GM12872 (cell line): ENCODE data around the gene HOXB9.

ENCODE experiments used
- TF ChIP-seq, protein P1 (sequence below): IDR thresholded peaks from 3 replicates; pipeline ENCODE4 v1.5.1; 2011; ENCODE audit warnings: low read depth, mild to moderate bottlenecking, low read length, moderate library complexity; ENCODE audit not compliant: insufficient read depth

Gene HOXB9

DNA sequence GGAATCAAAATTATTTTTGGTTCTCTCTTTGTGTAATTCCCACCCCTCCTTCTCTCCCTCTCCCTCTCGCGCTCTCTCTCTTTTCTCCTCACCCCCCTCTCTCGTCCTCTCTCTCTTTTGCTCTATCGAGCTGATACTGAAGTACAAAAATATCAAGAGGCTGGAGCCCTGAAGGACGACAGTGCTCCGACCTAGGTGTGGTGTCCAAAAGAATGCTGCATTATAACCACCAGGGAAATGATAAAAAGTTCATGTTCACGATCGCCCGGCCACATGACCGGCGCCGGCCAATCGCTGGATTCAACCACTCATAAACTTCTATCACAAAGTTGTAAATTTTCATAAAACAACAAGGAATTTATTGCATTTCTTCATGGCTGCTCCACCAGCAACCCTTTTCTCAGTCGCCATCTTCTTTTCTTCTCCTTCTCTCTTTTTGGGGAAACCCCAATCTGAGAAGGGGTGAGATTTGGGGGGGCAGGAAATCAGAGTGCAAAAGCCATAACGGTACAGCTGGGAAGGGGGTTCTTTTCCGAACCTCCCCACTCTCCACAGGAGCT is 21.3 kb downstream of the HOXB9 start, which contains the start of gene HOXB6:
HOXB6 (minus strand) TSS at position 217 of the 560 bp plus-strand sequence. CDS start 6,836 bp downstream, outside the sequence.
- TF ChIP-seq, protein P1, sequence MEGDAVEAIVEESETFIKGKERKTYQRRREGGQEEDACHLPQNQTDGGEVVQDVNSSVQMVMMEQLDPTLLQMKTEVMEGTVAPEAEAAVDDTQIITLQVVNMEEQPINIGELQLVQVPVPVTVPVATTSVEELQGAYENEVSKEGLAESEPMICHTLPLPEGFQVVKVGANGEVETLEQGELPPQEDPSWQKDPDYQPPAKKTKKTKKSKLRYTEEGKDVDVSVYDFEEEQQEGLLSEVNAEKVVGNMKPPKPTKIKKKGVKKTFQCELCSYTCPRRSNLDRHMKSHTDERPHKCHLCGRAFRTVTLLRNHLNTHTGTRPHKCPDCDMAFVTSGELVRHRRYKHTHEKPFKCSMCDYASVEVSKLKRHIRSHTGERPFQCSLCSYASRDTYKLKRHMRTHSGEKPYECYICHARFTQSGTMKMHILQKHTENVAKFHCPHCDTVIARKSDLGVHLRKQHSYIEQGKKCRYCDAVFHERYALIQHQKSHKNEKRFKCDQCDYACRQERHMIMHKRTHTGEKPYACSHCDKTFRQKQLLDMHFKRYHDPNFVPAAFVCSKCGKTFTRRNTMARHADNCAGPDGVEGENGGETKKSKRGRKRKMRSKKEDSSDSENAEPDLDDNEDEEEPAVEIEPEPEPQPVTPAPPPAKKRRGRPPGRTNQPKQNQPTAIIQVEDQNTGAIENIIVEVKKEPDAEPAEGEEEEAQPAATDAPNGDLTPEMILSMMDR: no peak

DNA sequence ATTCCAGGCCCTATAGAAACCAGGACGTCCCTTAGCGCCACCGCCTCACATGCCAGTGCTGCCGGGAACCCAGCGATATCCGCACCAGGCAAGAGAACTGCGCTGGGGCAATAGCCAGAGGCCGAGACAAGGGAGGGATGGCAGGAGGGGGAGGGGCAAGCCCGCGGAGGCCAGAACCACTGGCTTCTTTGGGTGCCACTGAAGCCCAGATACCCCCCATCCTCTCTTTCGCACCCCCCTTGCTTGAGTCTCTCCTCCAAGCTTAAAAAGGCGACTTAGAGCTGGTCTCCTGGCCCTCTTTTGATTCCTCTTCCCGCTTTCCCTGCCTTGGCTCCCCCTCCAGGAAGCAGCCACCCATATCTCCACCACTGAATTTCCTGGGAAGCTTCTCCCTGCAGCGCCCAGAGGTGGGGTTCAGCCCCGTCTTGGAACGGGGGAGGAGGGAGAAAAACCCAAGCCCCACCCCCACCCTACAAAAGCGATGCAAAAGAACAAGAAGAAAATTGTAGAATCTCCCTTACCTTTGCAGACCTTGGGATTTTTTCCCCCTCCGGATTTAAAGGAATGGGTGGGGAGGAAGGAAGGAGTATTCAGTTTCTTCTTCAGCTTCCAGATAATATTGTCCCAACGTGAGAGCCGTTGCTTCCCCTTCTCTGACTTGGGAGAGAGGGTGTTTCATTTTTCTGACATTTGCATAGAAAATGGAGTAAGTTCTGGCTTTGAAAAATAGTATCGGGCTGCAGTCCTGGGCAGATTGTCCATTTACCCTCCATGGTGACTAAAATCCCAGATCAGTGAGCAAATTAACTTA is 22.0 kb downstream of the HOXB9 start:
- TF ChIP-seq, protein P1: no peak

DNA sequence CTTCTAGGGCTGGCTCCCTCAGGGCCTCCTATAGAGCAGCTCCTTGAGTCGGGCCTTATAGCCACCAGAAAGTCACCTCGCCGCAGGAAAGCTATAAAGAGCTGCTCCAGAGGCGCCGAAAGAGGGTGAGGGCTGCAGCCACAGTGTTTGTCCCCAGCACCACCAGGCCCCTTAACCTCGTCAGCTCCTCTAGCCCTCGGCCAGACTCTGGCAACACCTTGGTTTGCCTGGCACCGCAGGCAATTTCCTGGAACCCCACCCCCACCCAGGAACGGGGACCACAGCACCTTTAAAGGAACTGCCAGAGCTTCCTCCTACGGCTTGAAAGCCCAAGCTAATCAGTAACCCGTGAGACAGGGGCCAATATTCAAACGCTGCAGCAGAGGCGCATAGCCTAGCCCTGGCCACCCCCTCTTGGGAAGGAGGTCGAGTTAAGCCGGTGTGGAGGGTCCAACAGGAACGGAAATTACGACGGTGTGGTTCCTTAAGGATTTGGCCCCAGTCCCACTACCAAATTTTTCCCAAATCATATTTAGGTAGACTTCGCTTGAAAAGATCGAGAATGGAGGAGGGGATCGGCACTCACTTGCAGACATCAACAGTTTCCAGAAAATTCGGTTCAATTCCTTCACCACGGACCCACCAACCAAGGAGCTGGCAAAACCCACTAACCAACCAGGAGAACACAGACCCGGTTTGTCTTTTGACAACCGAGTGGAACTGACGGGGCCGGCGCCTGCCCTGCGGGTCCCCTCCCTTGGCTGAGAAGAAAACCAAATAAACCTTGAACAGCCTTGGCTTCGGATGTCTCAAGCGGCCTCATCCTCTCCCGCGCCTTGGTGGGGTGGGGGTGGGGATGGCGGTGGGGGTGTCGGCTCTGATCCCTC is 24.4 kb downstream of the HOXB9 start:
- TF ChIP-seq, protein P1: no peak

DNA sequence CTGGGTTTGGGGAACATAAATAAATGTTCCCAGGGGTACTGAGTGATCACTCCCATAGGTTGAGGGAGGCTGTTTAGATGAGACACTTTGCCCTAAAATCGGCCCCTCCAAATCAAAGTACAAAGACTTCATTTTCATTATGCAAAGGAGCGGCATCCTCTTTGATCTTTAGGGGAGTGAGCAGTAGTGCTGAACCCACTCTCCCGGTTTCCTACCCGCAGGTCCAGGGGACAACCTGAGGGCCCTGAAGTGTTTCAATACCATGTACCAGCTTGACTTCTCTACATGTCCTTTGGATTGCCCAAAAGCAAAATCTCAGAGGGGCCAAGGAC is 25.0 kb downstream of the HOXB9 start:
- TF ChIP-seq, protein P1: no peak

DNA sequence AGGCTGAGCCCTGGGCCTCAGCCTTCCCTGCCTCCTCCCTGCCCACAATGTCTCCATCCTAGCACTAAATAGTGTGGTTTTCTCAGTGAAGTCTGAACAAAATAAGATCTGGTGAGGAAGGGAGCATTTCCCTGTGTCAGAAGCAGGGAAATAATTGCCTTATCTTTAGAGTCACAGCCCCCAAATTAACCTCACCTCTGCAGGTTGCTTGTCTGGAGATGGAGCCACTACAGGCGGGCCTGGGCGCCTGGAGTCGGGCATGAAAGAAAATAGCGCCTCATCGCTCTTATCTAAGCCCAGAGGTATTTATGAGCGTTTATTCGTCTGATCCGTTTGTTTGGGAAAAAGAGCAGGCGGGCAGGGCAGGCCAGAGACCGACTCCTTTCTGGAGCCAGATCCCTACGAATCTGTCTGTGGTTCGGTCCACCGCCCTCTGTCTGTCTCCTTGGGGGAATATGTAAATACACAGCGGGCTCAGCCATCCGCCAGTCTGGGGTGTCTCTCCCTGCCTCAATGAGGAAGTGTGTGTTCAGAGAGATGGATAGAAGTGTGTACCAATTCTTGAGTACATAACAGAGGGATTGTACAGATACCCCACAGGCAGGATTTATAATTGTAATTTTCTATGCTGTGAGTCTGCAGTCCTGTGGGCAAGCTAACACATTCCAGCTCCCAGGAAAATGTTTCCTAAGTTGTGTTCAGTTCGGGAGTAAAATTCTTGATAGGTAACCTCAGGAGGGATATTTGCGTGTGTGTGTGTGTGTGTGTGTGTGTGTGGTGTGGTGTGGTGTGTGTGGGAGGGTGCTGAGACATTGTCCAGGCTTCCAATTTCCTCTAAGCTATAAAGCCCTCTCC is 25.7 kb downstream of the HOXB9 start:
- TF ChIP-seq, protein P1: no peak

DNA sequence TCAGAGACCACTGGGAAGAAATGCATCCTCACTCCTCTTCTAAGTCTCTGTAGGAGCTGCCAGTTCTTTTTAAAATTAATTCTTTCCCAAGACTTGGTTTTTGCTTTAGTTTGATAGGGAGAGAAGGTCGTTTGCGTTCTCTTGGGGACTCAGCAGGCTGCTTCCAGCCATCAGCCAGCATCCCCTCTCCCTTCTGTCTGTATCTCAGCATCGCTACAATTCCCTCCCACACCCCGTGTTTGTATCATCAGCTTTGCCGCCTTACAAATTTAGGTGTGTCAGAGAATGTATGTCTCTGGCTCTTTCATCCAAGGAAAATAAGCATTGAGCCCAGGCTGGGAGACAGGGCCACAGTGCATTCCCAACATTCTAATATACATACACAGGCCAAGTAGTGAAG is 26.8 kb downstream of the HOXB9 start:
- TF ChIP-seq, protein P1: no peak

DNA sequence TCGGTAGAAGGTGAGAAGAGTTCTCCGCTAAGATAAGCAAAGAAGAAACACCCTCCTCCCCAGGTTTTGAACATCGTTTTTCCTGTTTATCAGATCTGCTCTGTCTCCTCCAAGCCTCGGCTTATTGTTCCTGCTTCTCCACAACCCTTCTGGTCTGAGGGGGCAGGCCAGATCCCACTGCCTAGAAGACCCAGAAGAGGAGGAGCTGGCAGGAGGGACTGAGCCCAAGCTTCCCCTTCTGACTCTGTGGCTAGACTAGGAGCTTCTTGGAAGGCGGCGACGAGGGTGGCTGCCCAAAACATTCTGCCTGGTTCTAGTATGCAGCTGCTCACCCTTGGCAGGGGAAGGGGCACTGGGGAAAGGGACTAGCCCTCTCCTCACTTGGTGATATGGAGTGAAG is 27.4 kb downstream of the HOXB9 start:
- TF ChIP-seq, protein P1: no peak
